Lung (tissue), 12 donors: ENCODE data around the gene SLX9. TPM values are rescaled to one million over a fixed set of nuclear protein-coding genes. Genes with fewer than 3 reads are reported as not detected.

ENCODE experiments used
- ATAC-seq: fragments of 200-7000 bp; cut with Tn5 transposase; one replicate; pipeline ENCODE4 v1.9.1; 2020; ENCODE audit warnings: moderate number of reproducible peaks; ENCODE audit not compliant: insufficient read depth, low FRiP score
- DNase-seq, 3 donors: peaks; one replicate each; pipeline ENCODE4 v3.0.0-alpha.2; 2013 to 2017
- H3K27ac ChIP-seq, 2 donors: one replicate each; pipeline ENCODE4 v1.5.1; 2013; ENCODE audit warnings: mild to moderate bottlenecking in 2 of 2, moderate library complexity in 2 of 2, control low read depth in 1 of 2, inconsistent platforms in 1 of 2, low read depth in 1 of 2, low read length in 1 of 2
- H3K27me3 ChIP-seq, 3 donors: one replicate each; pipeline ENCODE4 v1.5.1; 2013; ENCODE audit warnings: low read length in 2 of 3; ENCODE audit not compliant: control insufficient read depth in 3 of 3, insufficient read depth in 3 of 3
- H3K36me3 ChIP-seq, 4 donors: one replicate each; pipeline ENCODE4 v1.5.1; 2013; ENCODE audit warnings: low read length in 4 of 4, mild to moderate bottlenecking in 1 of 4, moderate library complexity in 1 of 4; ENCODE audit not compliant: control insufficient read depth in 4 of 4, insufficient read depth in 4 of 4
- H3K4me1 ChIP-seq, 5 donors: one replicate each; pipeline ENCODE4 v1.5.1; 2013; ENCODE audit warnings: low read length in 5 of 5, mild to moderate bottlenecking in 2 of 5, moderate library complexity in 1 of 5; ENCODE audit not compliant: control insufficient read depth in 5 of 5, insufficient read depth in 5 of 5
- H3K4me3 ChIP-seq: one replicate; pipeline ENCODE4 v1.5.1; 2013; ENCODE audit warnings: mild to moderate bottlenecking, control low read depth, moderate library complexity
- H3K9ac ChIP-seq, 2 donors: one replicate each; pipeline ENCODE4 v1.5.1; 2013; ENCODE audit warnings: low read length in 2 of 2, control low read depth in 1 of 2; ENCODE audit not compliant: insufficient read depth in 1 of 2
- H3K9me3 ChIP-seq, 4 donors: one replicate each; pipeline ENCODE4 v1.5.1; 2013; ENCODE audit warnings: low read length in 3 of 4, mild to moderate bottlenecking in 1 of 4, moderate library complexity in 1 of 4; ENCODE audit not compliant: control insufficient read depth in 4 of 4, insufficient read depth in 3 of 4
- WGBS, 2 donors: extraction: QIAGEN DNeasy Blood & Tissue Kit; methylation state at CpG; one replicate each; pipeline ENCODE4 v1.1.7; 2013; 5-methylcytosine and 5-hydroxymethylcytosine counted together
- polyA plus RNA-seq, 2 donors: library from polyadenylated mRNA; stranded (reverse); fragments of 200-250 nt; gene quantifications; one replicate each; pipeline ENCODE4 v1.2.1, GENCODE V29; 2013
- total RNA-seq, 2 donors: library from RNA; depleted of rRNA in 1 of 2; stranded (reverse); fragments of >200 nt in 1 of 2; gene quantifications; one replicate each; pipeline ENCODE4 v1.2.1, GENCODE V29; 2014 to 2021
- TF ChIP-seq, protein P1 (sequence below): IDR thresholded peaks from 2 replicates; pipeline ENCODE4 v1.5.1; 2012; ENCODE audit warnings: mild to moderate bottlenecking; ENCODE audit errors: control extremely low read depth, extremely low read depth
- donor health status: control.
- donor health status: control.
- donor health status: Bipolar disorder and iron deficiency.
- donor health status: healthy.
- donor health status: DM: yes; HTN: yes; CAD: no.

SLX9 gene
- total and polyA plus RNA-seq, 4 donors = 10.3 to 36.9 (median 27.0) TPM

DNA sequence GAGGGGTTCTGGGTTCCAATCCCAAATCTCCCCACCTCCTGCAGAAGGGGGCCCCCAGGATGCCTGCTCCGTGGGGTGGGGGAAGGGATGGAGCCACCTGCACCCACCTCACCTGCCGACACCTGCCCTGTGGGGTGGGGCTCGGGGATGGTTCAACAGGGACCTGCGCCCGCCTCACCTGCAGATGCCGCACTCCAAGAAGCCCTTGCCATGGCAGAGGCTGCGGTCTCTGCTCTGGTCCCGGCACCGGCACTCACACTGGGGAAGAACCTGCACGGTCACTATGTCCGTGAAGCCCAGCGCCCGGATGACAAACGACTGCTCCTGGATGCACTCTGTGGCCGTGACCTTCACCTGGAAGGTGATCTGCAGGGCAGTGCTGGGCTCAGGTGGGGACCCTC lies 48.2 kb upstream of the SLX9 start:
- Histone ChIP-seq H3K27ac (no peak overlapping the region), H3K4me3 (no peak overlapping the region), H3K4me1 (peaks cover 0 to 3% (median 0%) of the 10 kb centered on the region in 5 donors), H3K27me3 (peaks cover 0 to 11% (median 0%) of the 10 kb centered on the region in 3 donors), H3K9ac (no peak overlapping the region), H3K9me3 (no peaks in the 10 kb centered on the region), H3K36me3 (peaks cover 0 to 15% (median 0%) of the 10 kb centered on the region in 4 donors)
- TF ChIP-seq, protein P1, sequence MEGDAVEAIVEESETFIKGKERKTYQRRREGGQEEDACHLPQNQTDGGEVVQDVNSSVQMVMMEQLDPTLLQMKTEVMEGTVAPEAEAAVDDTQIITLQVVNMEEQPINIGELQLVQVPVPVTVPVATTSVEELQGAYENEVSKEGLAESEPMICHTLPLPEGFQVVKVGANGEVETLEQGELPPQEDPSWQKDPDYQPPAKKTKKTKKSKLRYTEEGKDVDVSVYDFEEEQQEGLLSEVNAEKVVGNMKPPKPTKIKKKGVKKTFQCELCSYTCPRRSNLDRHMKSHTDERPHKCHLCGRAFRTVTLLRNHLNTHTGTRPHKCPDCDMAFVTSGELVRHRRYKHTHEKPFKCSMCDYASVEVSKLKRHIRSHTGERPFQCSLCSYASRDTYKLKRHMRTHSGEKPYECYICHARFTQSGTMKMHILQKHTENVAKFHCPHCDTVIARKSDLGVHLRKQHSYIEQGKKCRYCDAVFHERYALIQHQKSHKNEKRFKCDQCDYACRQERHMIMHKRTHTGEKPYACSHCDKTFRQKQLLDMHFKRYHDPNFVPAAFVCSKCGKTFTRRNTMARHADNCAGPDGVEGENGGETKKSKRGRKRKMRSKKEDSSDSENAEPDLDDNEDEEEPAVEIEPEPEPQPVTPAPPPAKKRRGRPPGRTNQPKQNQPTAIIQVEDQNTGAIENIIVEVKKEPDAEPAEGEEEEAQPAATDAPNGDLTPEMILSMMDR = no peak
- DNase-seq (no peak), ATAC-seq (no peak)
- 91 to 92% methylated on average over 15 of the region's 15 CpGs for WGBS, 2 donors

DNA sequence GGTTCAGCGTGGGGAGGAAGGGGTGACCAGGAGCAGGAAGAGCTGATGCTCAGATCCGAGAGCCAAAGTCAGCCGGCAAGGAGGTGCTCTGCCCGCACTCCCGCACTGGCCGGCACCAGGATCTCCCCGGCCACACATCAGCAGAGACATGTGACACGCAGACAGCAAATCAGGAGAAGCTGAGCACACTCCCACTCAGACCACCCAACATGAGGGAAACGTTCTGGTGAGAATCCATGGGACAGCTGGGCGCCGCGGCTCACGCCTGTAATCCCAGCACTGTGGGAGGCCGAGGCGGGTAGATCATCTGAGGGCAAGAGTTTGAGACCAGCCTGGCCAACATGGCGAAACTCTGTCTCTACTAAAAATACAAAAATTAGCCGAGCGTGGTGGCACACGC lies 47.7 kb upstream of the SLX9 start:
- H3K27ac ChIP-seq = no peak overlapping the region
- no peak overlapping the region for H3K4me3 ChIP-seq
- peaks cover 0 to 11% (median 0%) of the 10 kb centered on the region in 3 donors for H3K27me3 ChIP-seq
- WGBS, 2 donors = 83 to 89% methylated on average over 19 of the region's 19 CpGs
- DNase-seq (peak; percentile 42 to 54 (median 52)), ATAC-seq (no peak)
- no peaks in the 10 kb centered on the region for H3K9me3 ChIP-seq
- peaks cover 0 to 6% (median 0%) of the 10 kb centered on the region in 5 donors for H3K4me1 ChIP-seq
- no peak overlapping the region for H3K9ac ChIP-seq
- TF ChIP-seq, protein P1 = no peak
- peaks cover 0 to 13% (median 0%) of the 10 kb centered on the region in 4 donors for H3K36me3 ChIP-seq

DNA sequence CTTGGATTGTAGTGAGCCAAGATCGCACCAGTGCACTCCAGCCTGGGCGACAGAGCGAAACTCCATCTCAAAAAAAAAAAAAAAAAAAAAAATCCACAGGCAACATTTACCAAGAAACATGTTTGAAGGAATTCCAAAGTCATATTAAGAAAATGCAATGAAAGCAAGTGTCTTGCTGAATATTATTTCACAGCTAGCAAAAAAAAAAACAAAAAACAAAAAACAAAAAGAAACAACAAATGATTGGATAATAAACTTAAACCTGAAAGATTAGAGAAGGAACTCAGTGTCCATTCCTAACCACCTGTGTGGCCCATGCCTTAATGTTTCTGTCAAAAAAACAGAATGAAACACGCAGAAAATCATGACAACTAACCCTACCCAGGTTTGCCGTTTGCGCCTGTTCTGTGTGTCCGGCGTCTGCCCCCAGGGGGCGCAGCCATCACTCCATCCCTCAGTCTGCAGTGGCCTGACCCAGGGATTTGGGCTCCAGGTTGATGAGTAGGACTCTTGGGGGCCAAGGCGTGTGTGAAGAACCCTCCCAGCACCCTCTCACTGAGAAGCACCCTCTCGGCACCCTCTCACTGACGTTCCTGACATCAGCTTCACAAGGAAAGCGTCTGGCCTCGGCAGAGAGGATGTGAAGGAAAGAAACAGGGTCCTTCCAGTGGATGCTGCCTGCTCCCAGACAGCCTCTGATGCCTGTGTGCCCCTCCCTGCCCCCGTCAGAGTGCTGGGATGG lies 47.1 kb upstream of the SLX9 start:
- no peaks in the 10 kb centered on the region for H3K9me3 ChIP-seq
- 44 to 45% methylated on average over 15 of the region's 15 CpGs for WGBS, 2 donors
- ATAC-seq = peak; percentile 61
- peaks cover 0 to 16% (median 0%) of the 10 kb centered on the region in 4 donors for H3K36me3 ChIP-seq
- peak; percentile 38 to 58 (median 43) for DNase-seq
- no peak overlapping the region for H3K27ac ChIP-seq
- peaks cover 0 to 11% (median 0%) of the 10 kb centered on the region in 5 donors for H3K4me1 ChIP-seq
- H3K4me3 ChIP-seq = no peak overlapping the region
- TF ChIP-seq, protein P1 = peak; percentile 69
- peaks cover 0 to 11% (median 0%) of the 10 kb centered on the region in 3 donors for H3K27me3 ChIP-seq
- H3K9ac ChIP-seq = no peak overlapping the region
